Liver (tissue), 9 donors: ENCODE data around the gene DMD. TPM values are rescaled to one million over a fixed set of nuclear protein-coding genes. Genes with fewer than 3 reads are reported as not detected.

Source experiments
- DNase-seq: peaks from one replicate; pipeline ENCODE4 v3.0.0-alpha.2; 2017; ENCODE audit warnings: low spot score
- H3K27ac ChIP-seq, 2 donors: one replicate each; pipeline ENCODE4 v1.7.0; 2013; ENCODE audit warnings: inconsistent platforms in 2 of 2, low read length in 2 of 2, control low read depth in 1 of 2, low read depth in 1 of 2, mild to moderate bottlenecking in 1 of 2
- H3K27me3 ChIP-seq, 4 donors: one replicate each; pipeline versions ENCODE4 v1.6.1 to v1.7.0; 2013; ENCODE audit warnings: low read length in 3 of 4, inconsistent platforms in 1 of 4, mild to moderate bottlenecking in 1 of 4, moderate library complexity in 1 of 4; ENCODE audit not compliant: control insufficient read depth in 4 of 4, insufficient read depth in 4 of 4
- H3K36me3 ChIP-seq, 4 donors: one replicate each; pipeline versions ENCODE4 v1.6.1 to v1.7.0; 2013; ENCODE audit warnings: low read length in 3 of 4, mild to moderate bottlenecking in 3 of 4, low read depth in 1 of 4, moderate library complexity in 1 of 4; ENCODE audit not compliant: control insufficient read depth in 4 of 4, insufficient read depth in 3 of 4
- H3K4me1 ChIP-seq, 4 donors: one replicate each; pipeline versions ENCODE4 v1.6.1 to v1.7.0; 2013; ENCODE audit warnings: low read length in 3 of 4, mild to moderate bottlenecking in 3 of 4, moderate library complexity in 1 of 4; ENCODE audit not compliant: control insufficient read depth in 4 of 4, insufficient read depth in 4 of 4
- H3K4me3 ChIP-seq, 3 donors: one replicate each; pipeline versions ENCODE4 v1.6.1 to v1.7.0; 2013; ENCODE audit warnings: low read length in 3 of 3, control low read depth in 1 of 3, low read depth in 1 of 3, mild to moderate bottlenecking in 1 of 3
- H3K9ac ChIP-seq, 2 donors: one replicate each; pipeline ENCODE4 v1.7.0; 2013; ENCODE audit warnings: low read length in 2 of 2, mild to moderate bottlenecking in 2 of 2, moderate library complexity in 2 of 2, control low read depth in 1 of 2, low read depth in 1 of 2
- H3K9me3 ChIP-seq, 4 donors: one replicate each; pipeline versions ENCODE4 v1.6.1 to v1.7.0; 2013; ENCODE audit warnings: low read length in 3 of 4; ENCODE audit not compliant: control insufficient read depth in 4 of 4
- EGR1 ChIP-seq, 2 donors: IDR thresholded peaks; 2 replicates each; pipeline ENCODE4 v1.6.1; 2016 to 2018; ENCODE audit warnings: antibody characterized with exemption in 2 of 2, low read depth in 2 of 2
- FOXA1 ChIP-seq: IDR thresholded peaks from 2 replicates; pipeline ENCODE4 v1.6.1; 2016; ENCODE audit warnings: antibody characterized with exemption
- GABPA ChIP-seq, 2 donors: IDR thresholded peaks in 1 of 2; conservative IDR thresholded peaks in 1 of 2; 2 replicates each; pipeline ENCODE4 v1.6.1; 2016; ENCODE audit warnings: antibody characterized with exemption in 2 of 2, mild to moderate bottlenecking in 1 of 2, moderate library complexity in 1 of 2
- HNF4A ChIP-seq, 2 donors: conservative IDR thresholded peaks; 2 replicates each; pipeline ENCODE4 v1.6.1; 2016; ENCODE audit warnings: antibody characterized with exemption in 2 of 2, mild to moderate bottlenecking in 2 of 2
- JUND ChIP-seq, 2 donors: IDR thresholded peaks; 2 replicates each; pipeline ENCODE4 v1.6.1; 2016; ENCODE audit warnings: antibody characterized with exemption in 2 of 2
- REST ChIP-seq: IDR thresholded peaks from 2 replicates; pipeline ENCODE4 v1.6.1; 2016; ENCODE audit warnings: antibody characterized with exemption, mild to moderate bottlenecking
- RXRA ChIP-seq, 2 donors: IDR thresholded peaks; 2 replicates each; pipeline ENCODE4 v1.6.1; 2017 to 2018; ENCODE audit warnings: antibody characterized with exemption in 2 of 2, mild to moderate bottlenecking in 1 of 2
- SP1 ChIP-seq: IDR thresholded peaks from 2 replicates; pipeline ENCODE4 v1.6.1; 2018; ENCODE audit warnings: antibody characterized with exemption, mild to moderate bottlenecking
- TAF1 ChIP-seq: conservative IDR thresholded peaks from 2 replicates; pipeline ENCODE4 v1.6.1; 2016; ENCODE audit warnings: antibody characterized with exemption, mild to moderate bottlenecking
- WGBS: extraction: QIAGEN DNeasy Blood & Tissue Kit; methylation state at CpG from one replicate; pipeline ENCODE4 v1.1.7; 2013; 5-methylcytosine and 5-hydroxymethylcytosine counted together
- polyA plus RNA-seq, 2 donors: library from polyadenylated mRNA; stranded (reverse) in 1 of 2; unstranded in 1 of 2; fragments of 200-250 nt in 1 of 2; fragments of >200 nt in 1 of 2; fragmentation: Nextera tagmentation in 1 of 2; extraction: Ambion mirVana in 1 of 2; gene quantifications; one replicate each; pipeline versions ENCODE4 v1.2.1 to v1.2.3, GENCODE V29; 2013 to 2015
- total RNA-seq, 2 donors: library from RNA; depleted of rRNA; stranded (reverse); fragments of >200 nt; gene quantifications; one replicate each; pipeline ENCODE4 v1.2.3, GENCODE V29; 2014
- TF ChIP-seq, protein P1 (sequence below): IDR thresholded peaks from 2 replicates; pipeline ENCODE4 v1.6.1; 2016; ENCODE audit warnings: antibody characterized with exemption
- TF ChIP-seq, protein P2 (sequence below): IDR thresholded peaks from 2 replicates; pipeline ENCODE4 v1.6.1; 2016; ENCODE audit warnings: antibody characterized with exemption
- TF ChIP-seq, protein P3 (sequence below): IDR thresholded peaks from 2 replicates; pipeline ENCODE4 v1.6.1; 2016; ENCODE audit warnings: antibody characterized with exemption
- donor health status: healthy.
- donor health status: healthy.
- donor health status: healthy.
- donor health status: healthy.
- donor health status: healthy.

The DMD gene
- total and polyA plus RNA-seq, 4 donors = 14.6 to 61.9 (median 23.9) TPM

GRCh38 chrX:32929040-32929439 is 282.3 kb downstream of the DMD start:
- 87% methylated on average over 4 of the region's 4 CpGs for WGBS
- no peak for TF ChIP-seq JUND (IDR thresholded peaks at IDR 0.05)
- TF ChIP-seq, protein P1, sequence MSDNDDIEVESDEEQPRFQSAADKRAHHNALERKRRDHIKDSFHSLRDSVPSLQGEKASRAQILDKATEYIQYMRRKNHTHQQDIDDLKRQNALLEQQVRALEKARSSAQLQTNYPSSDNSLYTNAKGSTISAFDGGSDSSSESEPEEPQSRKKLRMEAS = no peak
- TF ChIP-seq FOXA1 = no peak
- no peak for TF ChIP-seq GABPA (IDR thresholded peaks at IDR 0.05 in 1 of 2, conservative IDR thresholded peaks at IDR 0.05 in 1 of 2)
- TF ChIP-seq, protein P2, sequence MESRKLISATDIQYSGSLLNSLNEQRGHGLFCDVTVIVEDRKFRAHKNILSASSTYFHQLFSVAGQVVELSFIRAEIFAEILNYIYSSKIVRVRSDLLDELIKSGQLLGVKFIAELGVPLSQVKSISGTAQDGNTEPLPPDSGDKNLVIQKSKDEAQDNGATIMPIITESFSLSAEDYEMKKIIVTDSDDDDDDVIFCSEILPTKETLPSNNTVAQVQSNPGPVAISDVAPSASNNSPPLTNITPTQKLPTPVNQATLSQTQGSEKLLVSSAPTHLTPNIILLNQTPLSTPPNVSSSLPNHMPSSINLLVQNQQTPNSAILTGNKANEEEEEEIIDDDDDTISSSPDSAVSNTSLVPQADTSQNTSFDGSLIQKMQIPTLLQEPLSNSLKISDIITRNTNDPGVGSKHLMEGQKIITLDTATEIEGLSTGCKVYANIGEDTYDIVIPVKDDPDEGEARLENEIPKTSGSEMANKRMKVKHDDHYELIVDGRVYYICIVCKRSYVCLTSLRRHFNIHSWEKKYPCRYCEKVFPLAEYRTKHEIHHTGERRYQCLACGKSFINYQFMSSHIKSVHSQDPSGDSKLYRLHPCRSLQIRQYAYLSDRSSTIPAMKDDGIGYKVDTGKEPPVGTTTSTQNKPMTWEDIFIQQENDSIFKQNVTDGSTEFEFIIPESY = no peak
- TF ChIP-seq TAF1 = no peak
- TF ChIP-seq, protein P3, sequence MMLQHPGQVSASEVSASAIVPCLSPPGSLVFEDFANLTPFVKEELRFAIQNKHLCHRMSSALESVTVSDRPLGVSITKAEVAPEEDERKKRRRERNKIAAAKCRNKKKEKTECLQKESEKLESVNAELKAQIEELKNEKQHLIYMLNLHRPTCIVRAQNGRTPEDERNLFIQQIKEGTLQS = no peak
- TF ChIP-seq HNF4A (conservative IDR thresholded peaks at IDR 0.05) = no peak

DNA sequence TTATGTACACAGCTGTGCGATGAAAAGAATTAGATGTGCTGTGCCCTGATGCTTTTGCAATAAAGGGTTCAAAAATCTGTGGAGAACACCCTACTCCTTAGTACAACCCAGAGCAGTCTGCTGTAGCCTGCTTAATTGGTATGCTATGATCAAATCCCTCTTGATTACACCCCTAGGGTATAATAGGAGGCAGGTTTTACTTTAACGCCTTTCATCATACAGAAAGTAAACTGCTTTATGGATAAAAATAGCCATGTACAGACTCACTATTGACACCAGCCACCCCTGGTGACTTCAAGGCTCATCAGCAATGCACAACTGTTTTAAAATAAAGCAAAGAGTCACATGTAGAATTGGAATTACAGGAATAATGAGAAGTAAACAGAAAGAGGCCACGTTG is 315.3 kb downstream of the DMD start:
- no peaks in the 10 kb centered on the region for H3K4me1 ChIP-seq

More at GRCh38 chrX:32929040-32929439, 282.3 kb downstream of the DMD start:
- Histone ChIP-seq H3K4me1 (no peaks in the 10 kb centered on the region), H3K9ac (no peak overlapping the region), H3K27me3 (peaks cover 0 to 3% (median 0%) of the 10 kb centered on the region in 4 donors), H3K9me3 (no peaks in the 10 kb centered on the region), H3K27ac (no peak overlapping the region), H3K4me3 (no peak overlapping the region), H3K36me3 (no peaks in the 10 kb centered on the region)
- DNase-seq = no peak

More for the DNA sequence above, 315.3 kb downstream of the DMD start:
- no peak overlapping the region for H3K4me3 ChIP-seq
- DNase-seq = no peak
- no peaks in the 10 kb centered on the region for H3K27me3 ChIP-seq
- no peaks in the 10 kb centered on the region for H3K9me3 ChIP-seq
- H3K27ac ChIP-seq = no peak overlapping the region
- no peak overlapping the region for H3K9ac ChIP-seq
- H3K36me3 ChIP-seq = no peaks in the 10 kb centered on the region
- WGBS = 69% methylated on average over 3 of the region's 3 CpGs
- TF ChIP-seq RXRA (IDR thresholded peaks at IDR 0.05) (no peak), REST (no peak), HNF4A (conservative IDR thresholded peaks at IDR 0.05) (no peak), SP1 (no peak), EGR1 (IDR thresholded peaks at IDR 0.05; ENCODE audit: low read depth in 2 of 2) (no peak)
